DOHH2 (cell line): ENCODE data around the gene RAX2.

Source experiments
- CTCF ChIP-seq: fragments of 200-600 bp; sonication (generic); IDR thresholded peaks from one replicate; pipeline ENCODE4 v1.5.1; 2014; ENCODE audit warnings: antibody characterized with exemption, mild to moderate bottlenecking, low read depth, low read length; ENCODE audit not compliant: poor library complexity, severe bottlenecking
- EZH2phosphoT487 ChIP-seq: fragments of 200-600 bp; sonication (generic); IDR thresholded peaks from 2 replicates; pipeline ENCODE4 v1.6.1; 2017; ENCODE audit warnings: borderline replicate concordance, mild to moderate bottlenecking, antibody characterized with exemption, low read length, moderate library complexity, mixed read lengths

GRCh38 chr19:3810708-3811355, 38.8 kb upstream of the RAX2 start:
- no peak for TF ChIP-seq CTCF
- no peak for TF ChIP-seq EZH2phosphoT487
